Parathyroid adenoma (tissue), 2 donors: ENCODE measurements around the gene PHF13.

Source experiments
- H2AFZ ChIP-seq: fragments of 300-600 bp; sonication (generic); one replicate; pipeline ENCODE4 v1.7.0; 2017; ENCODE audit warnings: antibody characterized with exemption, mild to moderate bottlenecking
- H3K27ac ChIP-seq: fragments of 300-600 bp; sonication (generic); one replicate; pipeline ENCODE4 v1.7.0; 2017
- H3K27me3 ChIP-seq: fragments of 300-600 bp; sonication (generic); one replicate; pipeline ENCODE4 v1.7.0; 2017; ENCODE audit warnings: low read length; ENCODE audit not compliant: control insufficient read depth, insufficient read depth
- H3K36me3 ChIP-seq: fragments of 300-600 bp; sonication (generic); one replicate; pipeline ENCODE4 v1.7.0; 2017; ENCODE audit warnings: low read length; ENCODE audit not compliant: control insufficient read depth, insufficient read depth
- H3K4me1 ChIP-seq: fragments of 300-600 bp; sonication (generic); one replicate; pipeline ENCODE4 v1.7.0; 2017; ENCODE audit warnings: control low read depth
- H3K4me2 ChIP-seq: fragments of 300-600 bp; sonication (generic); one replicate; pipeline ENCODE4 v1.7.0; 2017; ENCODE audit warnings: low read length
- H3K4me3 ChIP-seq: fragments of 300-600 bp; sonication (generic); one replicate; pipeline ENCODE4 v1.7.0; 2017; ENCODE audit warnings: low read depth, low read length
- H3K79me2 ChIP-seq: fragments of 300-600 bp; sonication (generic); one replicate; pipeline ENCODE4 v1.7.0; 2017; ENCODE audit warnings: control low read depth
- H3K9ac ChIP-seq: fragments of 300-600 bp; sonication (generic); one replicate; pipeline ENCODE4 v1.7.0; 2017; ENCODE audit warnings: mild to moderate bottlenecking
- H3K9me3 ChIP-seq: fragments of 300-600 bp; sonication (generic); one replicate; pipeline ENCODE4 v1.7.0; 2017; ENCODE audit warnings: low read length; ENCODE audit not compliant: control insufficient read depth
- TF ChIP-seq, protein P1 (sequence below): fragments of 300-600 bp; sonication (generic); IDR thresholded peaks from one replicate; pipeline ENCODE4 v1.7.0; 2017; ENCODE audit warnings: antibody characterized with exemption, mild to moderate bottlenecking
- donor health status: primary hyperparathyroidism.

Gene PHF13

DNA sequence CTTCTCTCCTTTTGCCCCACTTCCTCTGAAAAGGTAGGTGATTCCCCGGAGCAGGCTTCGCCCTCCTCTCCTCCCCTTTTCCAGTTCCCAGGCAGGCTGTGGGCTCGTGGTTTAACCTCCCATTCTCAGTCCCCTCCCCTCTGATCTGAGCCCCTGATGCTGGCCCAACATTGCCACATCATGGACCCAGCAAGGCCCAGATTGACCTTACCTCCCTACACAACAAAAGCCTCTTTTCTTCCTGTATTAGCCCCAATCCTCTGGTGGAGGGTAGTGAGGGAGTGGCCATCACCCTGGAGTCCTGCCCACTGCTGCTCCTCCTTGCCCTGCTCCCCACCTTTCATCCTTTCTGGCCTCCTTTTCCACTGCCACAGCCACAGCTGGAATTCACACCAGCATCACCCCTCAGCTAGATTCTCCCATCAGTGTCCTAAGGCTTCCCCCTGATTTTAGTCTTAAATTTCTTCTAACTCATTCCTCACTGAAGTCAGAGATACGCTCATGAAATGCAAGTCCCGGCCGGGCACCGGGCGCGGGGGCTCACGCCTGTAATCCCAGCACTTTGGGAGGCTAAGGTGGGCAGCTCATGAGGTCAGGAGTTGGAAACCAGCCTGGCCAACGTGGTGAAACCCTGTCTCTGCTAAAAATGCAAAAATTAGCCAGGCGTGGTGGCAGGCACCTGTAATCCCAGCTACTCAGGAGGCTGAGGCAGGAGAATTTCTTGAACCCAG is 40.7 kb upstream of the PHF13 start:
- H3K79me2 ChIP-seq = no peaks in the 10 kb centered on the region
- TF ChIP-seq, protein P1, sequence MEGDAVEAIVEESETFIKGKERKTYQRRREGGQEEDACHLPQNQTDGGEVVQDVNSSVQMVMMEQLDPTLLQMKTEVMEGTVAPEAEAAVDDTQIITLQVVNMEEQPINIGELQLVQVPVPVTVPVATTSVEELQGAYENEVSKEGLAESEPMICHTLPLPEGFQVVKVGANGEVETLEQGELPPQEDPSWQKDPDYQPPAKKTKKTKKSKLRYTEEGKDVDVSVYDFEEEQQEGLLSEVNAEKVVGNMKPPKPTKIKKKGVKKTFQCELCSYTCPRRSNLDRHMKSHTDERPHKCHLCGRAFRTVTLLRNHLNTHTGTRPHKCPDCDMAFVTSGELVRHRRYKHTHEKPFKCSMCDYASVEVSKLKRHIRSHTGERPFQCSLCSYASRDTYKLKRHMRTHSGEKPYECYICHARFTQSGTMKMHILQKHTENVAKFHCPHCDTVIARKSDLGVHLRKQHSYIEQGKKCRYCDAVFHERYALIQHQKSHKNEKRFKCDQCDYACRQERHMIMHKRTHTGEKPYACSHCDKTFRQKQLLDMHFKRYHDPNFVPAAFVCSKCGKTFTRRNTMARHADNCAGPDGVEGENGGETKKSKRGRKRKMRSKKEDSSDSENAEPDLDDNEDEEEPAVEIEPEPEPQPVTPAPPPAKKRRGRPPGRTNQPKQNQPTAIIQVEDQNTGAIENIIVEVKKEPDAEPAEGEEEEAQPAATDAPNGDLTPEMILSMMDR = no peak

GRCh38 chr1:6574025-6574620 is 39.4 kb upstream of the PHF13 start:
- Histone ChIP-seq H3K4me3 (no peak overlapping the region), H2AFZ (no peak overlapping the region), H3K4me2 (no peak overlapping the region), H3K27ac (no peak overlapping the region), H3K4me1 (peaks cover 2% of the 10 kb centered on the region), H3K79me2 (peaks cover under 1% of the 10 kb centered on the region), H3K27me3 (no peaks in the 10 kb centered on the region), H3K9me3 (no peaks in the 10 kb centered on the region), H3K9ac (no peak overlapping the region), H3K36me3 (no peaks in the 10 kb centered on the region)
- TF ChIP-seq, protein P1 = no peak

More for the DNA sequence above, 40.7 kb upstream of the PHF13 start:
- no peak overlapping the region for H3K27ac ChIP-seq
- no peak overlapping the region for H2AFZ ChIP-seq
- no peak overlapping the region for H3K4me3 ChIP-seq
- H3K4me2 ChIP-seq = no peak overlapping the region
- no peaks in the 10 kb centered on the region for H3K4me1 ChIP-seq
- H3K9me3 ChIP-seq = no peaks in the 10 kb centered on the region
- H3K27me3 ChIP-seq = no peaks in the 10 kb centered on the region
- no peak overlapping the region for H3K9ac ChIP-seq
- no peaks in the 10 kb centered on the region for H3K36me3 ChIP-seq

DNA sequence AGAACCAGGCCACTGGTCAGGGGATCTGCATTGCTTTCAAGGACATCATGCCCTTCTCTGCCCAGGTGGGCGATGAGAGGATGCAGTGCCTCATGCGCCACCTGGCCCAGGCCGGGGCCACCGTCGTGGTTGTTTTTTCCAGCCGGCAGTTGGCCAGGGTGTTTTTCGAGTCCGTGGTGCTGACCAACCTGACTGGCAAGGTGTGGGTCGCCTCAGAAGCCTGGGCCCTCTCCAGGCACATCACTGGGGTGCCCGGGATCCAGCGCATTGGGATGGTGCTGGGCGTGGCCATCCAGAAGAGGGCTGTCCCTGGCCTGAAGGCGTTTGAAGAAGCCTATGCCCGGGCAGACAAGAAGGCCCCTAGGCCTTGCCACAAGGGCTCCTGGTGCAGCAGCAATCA is 38.7 kb upstream of the PHF13 start:
- Histone ChIP-seq H3K36me3 (no peaks in the 10 kb centered on the region), H3K4me1 (peaks cover 6% of the 10 kb centered on the region), H3K9me3 (no peaks in the 10 kb centered on the region), H3K79me2 (peaks cover 4% of the 10 kb centered on the region), H3K4me3 (no peak overlapping the region), H2AFZ (no peak overlapping the region), H3K27ac (no peak overlapping the region), H3K4me2 (no peak overlapping the region), H3K9ac (no peak overlapping the region), H3K27me3 (no peaks in the 10 kb centered on the region)
- TF ChIP-seq, protein P1 = no peak

DNA sequence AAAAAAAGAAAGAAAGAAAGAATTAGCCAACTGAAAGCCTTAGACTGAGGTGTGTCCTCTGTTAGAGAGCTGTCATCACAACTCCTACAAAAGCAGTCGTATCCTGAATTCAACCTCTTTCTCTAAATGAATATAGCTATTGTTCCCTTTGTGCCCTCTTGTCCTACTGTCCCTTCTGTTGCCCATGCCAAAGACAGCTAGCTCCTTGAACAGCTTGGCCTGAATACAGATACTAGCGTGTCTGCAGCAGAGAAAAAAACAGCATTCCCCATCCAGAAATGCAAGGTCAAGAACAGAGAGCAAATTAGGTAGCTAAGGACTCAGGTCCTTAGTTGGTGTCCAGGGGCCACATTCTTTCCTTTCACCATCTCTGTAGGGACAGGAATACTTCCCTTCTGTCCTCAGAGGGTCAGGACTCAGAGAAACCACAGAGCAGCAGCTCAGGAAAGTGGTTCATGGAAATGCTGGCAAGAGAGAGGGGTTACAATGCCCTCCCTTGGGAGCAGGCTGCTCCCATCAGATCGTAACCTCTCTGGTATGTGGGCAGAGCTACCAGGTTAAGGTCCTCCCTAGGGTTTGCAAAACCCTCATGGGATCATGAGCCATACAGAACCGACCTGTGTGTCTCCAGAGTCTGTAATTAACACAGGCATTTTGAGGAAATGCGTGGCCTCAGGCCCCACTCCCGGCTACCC is 35.6 kb upstream of the PHF13 start:
- TF ChIP-seq, protein P1 = no peak
- Histone ChIP-seq H3K27ac (no peak overlapping the region), H3K79me2 (peaks cover 4% of the 10 kb centered on the region), H3K27me3 (no peaks in the 10 kb centered on the region), H3K36me3 (no peaks in the 10 kb centered on the region), H3K4me1 (peaks cover 6% of the 10 kb centered on the region), H3K4me3 (no peak overlapping the region), H3K9ac (no peak overlapping the region), H3K4me2 (no peak overlapping the region), H3K9me3 (no peaks in the 10 kb centered on the region), H2AFZ (no peak overlapping the region)
